GM21737 (cell line): ENCODE data around the gene EEF1AKMT3.
A peak's percentile ranks its signal among the peaks of the same experiment; 100 is the strongest.

Source experiments
- ATAC-seq: cut with Tn5 transposase; IDR thresholded peaks from one replicate; pipeline ENCODE4 v1.9.1; 2021; ENCODE audit warnings: mild to moderate bottlenecking, moderate library complexity; ENCODE audit not compliant: unreplicated experiment

EEF1AKMT3 gene

DNA sequence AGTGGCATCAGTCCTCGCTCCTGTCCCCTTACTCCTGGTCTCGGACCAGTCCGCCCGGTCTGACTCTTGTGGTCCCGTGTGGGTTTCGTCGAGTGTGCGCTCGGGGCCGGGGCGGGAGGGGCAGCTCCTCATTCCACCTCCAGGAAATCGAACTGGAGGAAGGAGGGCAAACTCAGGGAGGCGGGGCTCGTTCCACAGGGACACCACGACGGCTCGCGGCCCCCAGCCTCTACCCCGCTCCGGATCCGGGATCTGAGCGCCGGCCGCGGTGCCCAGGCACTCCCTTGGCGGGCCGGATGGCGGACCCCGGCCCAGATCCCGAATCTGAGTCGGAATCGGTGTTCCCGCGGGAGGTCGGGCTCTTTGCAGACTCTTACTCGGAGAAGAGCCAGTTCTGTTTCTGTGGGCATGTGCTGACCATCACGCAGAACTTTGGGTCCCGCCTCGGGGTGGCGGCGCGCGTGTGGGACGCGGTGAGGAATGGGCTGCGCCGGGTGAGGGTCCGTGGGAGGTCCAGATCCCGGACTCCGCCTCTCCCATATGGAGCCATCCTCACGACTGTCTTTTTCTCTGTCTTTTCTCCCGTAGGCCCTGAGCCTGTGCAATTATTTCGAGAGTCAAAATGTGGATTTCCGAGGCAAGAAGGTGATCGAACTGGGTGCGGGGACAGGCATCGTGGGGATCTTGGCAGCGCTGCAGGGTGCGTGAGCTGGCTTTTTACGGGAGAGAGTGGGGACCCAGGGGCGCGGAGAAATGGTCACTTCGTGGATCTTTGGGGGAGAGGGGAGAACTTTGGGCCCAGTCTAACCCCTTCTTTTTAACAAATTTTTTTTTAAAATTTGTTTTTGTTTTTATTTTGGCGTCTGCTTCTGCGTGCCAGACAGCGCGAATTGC lies at the start of gene EEF1AKMT3:
EEF1AKMT3 (plus strand) TSS at position 186 of the 894 bp plus-strand sequence; CDS start at position 297, 111 bp downstream.
- ATAC-seq = peak; percentile 12

DNA sequence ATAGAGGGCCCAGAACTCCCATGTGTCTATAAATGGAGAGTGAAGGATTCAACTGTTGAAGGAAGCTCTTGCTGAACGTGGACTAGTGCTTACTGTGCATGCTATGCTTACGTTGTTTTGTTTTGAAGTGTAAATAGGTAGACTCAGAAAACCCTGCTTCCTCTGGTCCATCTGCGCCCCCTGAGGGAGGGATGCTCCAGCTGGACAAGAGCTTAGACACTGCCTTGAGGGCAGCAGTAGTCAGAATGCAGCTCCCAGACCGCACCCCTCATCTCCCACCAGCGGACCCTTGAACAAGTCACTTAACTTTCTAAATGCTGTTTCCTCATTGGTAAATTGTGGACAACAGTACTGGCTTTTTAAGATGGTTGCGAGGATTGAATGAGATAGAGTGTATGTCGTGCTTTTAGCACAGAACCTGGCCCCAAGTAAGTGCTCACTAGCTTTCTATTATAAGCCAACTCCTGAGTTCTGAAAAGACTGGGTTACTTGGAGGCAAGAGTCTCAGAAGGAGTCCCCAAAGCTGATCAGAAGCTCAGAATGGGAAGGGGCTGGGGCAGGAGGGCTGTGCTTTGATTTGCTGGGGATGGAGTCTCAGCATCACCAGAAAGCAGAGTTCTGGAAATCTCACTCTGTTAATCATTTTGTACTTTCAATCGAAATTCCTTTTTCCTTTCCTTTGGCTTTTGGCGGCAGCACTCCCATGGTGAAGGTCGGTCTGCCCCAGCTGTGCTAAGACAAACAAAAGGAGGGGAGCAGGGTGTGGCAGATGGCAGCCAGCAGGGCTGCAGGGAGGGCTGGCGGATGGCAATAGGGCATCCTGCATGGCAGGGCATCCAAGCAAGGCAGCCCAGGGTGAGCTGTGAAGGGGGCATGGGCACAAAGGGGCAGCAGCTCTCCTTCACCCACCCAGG lies 49.4 kb upstream of the EEF1AKMT3 start:
- no peak for ATAC-seq

DNA sequence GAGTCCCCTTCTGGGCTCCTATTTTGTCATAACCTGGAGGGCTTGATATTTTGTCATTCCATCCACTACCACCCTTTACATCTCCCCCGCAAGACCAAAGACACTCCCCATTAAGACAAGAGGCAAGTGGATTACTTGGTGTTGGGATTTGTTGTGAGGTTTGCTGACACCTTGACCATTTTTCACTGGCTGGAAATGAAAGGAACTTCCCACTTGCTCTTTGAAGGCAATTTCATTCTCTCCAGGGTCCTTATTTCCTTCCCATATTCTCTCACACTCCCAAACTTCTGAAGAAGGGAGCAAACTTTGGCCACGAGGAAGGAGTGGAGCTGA lies 48.8 kb upstream of the EEF1AKMT3 start:
- ATAC-seq = no peak

DNA sequence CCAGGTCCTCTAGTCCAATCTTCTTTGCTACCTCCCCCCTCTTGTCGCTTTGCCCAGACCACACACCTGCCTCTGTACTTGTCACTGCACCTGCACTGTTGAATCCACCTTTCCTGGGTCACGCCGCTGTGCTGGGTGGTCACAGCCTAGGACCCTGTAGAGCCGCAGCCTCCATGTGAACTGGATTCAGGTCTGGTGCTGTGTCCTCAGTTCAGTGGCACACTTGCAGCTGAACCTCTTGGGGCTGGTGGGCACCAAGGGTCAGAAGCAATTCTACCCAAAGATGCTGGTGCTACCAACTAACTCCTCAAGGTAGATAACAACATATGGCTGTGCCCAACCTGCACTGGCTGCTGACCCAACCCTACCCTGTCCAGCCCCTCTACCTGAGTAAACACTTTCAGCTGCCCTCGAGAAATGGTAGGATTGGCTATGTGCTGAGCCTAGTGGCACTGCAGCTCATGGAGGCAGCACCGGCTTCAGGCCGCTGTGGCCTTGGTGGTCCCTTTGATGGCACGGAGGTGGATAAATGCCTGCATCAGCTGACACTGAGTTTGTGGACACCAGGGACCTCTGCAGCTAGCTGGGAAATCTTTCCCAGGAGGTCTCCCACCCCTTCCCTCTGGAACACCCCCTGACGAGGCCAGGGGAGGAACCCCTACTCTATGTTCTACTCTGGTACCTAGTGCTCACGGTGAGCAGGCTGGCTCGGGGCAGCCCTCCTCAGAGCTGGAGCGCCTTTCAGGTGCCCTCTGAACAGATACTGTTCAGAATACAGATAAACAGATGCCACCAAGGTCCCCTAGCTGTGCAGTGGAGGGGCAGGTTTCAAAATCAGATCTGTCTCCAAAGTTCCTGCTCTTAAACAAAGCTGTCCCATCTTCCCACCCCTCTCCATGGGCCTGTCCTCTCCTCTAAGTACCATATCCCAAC lies 48.1 kb upstream of the EEF1AKMT3 start:
- ATAC-seq = no peak

DNA sequence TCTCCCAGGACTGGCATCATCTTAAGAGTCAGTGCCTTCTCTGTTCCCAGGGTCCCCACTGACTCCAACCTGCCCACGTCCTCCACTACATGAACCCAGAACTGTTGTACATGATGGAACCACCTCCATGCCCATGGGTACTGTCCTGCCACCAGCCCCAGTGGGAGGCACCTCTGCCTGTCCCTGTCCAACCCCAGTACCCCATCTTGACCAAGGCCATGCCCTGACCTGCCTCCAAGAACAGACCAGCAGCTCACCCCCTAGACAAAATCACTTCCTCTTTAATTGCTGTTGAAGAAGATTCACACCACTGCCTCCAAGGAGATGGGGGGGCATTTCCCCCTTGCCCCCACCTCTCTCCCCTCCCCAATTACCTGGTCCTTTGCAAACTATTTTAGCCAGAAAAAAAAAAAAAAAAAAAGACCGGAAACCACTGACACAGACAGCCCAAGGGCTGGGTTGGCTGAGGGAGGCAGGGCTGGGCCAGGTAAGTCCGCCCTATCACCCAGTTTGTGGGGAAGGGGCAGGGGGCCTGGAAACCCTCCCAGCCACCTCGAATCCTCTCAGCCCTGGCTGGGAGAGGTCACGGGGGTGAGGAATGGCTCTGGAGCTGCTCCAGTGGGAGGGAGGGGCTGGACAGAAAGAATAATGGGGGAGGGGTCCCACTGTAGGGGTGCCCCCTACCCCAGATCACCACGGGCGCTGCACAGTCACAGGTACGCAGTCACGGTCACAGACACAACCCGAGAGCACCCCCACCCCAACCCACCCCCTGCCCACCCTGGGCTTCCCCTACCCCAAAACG lies 47.3 kb upstream of the EEF1AKMT3 start:
- ATAC-seq = no peak

DNA sequence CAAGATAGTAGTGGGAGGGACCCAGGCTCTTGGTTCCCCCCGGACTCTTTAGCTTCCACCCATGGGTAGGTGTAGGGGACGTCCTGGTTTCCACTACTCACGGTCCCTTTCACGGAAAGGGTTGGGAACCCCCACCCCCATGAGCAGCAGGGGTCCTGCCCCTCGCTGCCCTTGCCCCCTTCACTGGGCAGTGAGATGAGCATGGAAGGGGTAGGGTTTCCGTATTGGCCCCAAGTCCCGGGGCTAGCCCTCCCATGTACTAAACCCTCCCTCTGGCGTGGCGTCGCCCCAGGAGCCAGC lies 46.6 kb upstream of the EEF1AKMT3 start:
- ATAC-seq = no peak

DNA sequence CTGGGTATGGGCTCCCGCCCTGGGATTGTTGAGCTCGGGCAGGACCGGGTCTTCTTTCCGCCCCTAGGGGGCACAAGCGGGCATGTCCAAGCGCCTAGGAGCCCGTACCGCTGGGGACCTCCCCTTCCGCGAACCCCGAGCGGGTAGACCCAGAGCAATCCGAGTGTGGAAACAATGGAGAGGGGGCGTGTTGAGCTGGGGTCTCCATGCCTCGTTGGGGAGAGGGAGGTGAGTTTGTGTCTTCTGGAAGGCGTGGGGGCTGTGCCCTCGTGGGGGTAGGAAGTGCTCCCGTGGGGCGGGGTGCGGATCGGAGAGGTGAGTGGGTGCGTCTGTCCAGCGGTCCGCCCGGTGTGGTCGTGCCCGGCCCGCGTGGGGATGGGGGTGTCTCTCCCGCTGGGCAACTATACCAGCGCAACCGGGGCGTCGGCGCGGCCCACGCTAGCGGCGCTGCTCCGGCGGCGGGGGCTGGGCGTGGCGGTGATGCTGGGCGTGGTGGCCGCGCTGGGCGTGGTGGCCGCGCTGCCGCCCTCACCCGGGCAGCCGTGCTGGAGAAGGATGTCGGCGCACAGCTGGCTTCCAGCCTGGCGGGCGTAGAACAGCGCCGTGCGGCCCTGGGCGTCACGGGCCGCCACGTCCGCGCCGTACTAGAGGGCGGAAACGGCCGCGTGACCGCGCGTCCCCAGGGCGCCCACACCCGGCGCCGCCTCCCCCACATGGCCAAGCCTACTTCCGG lies 46.1 kb upstream of the EEF1AKMT3 start:
- ATAC-seq = no peak

DNA sequence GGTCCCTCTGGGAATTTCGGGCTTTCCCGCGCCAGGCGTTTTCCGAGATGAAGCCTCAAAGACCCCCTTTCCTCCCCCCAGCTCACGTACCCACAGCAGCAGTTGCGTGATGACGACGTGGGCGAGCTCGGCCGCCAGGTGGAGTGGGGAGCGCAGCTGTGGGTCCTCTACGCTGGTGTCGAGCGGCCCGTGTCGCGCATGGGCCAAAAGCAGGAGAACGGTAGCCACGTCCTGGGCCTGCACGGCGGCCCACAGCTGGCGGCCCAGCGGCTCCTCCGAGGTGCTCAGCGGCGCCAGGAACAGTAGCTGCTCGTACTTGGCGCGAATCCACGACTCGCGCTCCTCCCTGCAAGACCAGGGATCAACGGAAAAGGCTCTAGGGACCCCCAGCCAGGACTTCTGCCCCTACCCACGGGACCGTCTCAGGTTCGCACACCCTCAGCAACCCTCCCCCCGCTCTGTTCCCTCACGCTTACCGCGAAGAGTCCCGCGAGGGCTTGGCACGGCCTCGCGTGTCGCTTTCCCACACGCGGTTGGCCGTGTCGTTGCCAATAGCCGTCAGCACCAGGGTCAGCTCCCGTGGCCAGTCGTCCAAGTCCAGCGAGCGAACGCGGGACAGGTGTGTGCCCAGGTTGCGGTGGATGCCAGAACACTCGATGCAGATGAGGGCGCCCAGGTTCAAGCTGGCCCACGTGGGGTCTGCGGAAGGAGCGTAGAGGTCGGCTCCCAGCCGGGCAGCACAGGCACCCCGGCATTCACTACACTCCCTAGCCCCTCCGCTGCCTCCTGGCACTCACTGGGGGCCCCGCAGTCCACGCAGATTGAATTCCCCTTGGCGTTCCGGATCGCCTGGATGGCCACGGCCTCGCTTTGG lies 45.3 kb upstream of the EEF1AKMT3 start:
- no peak for ATAC-seq

DNA sequence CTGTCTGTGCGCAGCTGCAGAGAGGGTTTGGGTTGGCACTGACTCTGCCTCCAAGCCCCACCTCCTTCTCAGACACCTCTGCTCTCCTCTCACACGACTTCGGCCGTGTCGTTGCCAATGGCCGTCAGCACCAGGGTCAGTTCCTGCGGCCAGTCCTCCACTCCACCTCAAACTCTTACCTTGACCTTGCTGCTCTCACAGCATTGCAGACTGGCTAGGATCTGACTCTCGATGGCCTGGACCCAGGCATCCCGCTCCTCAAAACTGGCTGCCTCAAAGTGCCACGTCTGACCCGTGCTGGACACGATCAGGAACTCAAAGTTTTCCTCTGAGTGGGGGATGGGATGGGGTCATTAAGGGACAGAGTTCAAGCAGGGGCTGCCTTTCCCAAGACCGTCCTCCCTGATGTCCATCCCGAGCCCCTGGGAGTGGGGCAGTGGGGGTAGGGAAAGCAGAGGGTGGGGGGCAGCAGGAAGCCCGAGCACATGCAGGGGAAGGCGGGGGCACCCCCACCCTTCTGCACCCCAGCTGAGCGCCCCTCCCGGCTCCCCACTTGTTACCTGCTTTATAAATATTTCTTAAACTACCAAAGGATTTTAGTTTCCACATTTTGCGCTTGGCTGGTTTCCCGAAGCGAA lies 44.5 kb upstream of the EEF1AKMT3 start:
- no peak for ATAC-seq

DNA sequence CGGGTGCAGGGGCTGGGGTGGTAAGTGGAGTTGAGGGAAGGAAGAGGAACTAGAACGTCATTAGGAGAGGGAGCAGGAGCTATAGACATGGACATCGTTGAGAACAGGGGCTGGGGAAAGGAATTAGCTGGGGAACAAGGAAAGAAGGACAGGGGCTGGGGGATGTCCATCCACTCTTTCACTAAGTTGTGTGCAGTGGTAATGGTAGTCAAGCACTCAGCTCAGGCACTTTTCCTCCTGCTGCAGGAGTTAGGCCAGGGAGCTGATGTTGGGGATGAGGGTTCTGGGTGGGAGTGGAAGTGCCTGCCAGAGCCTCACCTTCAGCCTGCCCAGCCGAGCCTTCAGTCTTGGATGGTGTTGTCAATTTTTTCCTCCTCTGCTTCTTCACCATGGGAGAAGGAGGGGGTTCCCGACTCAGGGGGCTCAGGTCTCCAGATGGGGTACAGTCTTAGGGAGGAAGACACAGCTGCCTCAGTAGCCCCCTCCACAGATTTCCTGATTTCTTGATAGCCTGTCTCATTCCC lies 43.0 kb upstream of the EEF1AKMT3 start:
- ATAC-seq = no peak

DNA sequence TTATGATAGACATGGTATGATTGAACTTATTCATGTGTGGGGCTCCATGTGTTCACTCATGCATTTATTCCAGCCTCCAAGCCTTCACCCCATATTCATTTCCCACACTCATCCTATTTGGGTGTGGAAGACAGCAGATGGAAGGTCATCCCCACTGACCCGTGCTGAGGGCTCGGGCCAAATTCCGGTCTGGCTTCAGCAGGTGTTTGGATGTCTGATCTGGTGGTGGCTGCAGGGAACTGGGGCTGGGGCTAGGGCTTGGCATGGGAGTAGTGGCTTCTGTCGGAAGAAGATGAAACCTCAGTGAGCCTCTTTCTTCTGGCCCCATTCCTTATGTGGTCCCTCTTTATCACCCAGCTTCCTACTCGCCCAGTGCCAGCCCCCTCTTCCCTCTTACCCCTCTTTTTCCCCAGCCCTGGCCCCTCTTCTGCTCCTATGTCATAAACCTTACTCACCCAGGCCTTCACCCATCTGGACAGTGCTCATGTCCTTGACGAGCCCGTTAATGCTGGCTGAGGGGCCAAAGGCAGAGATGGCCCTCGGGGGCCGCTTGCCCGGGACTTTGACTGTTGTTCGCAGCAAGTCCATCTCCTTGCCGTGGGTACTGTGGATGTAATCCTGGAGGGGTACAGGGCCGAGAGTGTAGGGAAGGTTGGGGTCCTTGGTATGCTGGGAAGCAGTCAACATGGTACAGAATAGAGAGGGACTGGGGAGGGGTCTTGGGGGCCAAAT lies 41.9 kb upstream of the EEF1AKMT3 start:
- no peak for ATAC-seq

DNA sequence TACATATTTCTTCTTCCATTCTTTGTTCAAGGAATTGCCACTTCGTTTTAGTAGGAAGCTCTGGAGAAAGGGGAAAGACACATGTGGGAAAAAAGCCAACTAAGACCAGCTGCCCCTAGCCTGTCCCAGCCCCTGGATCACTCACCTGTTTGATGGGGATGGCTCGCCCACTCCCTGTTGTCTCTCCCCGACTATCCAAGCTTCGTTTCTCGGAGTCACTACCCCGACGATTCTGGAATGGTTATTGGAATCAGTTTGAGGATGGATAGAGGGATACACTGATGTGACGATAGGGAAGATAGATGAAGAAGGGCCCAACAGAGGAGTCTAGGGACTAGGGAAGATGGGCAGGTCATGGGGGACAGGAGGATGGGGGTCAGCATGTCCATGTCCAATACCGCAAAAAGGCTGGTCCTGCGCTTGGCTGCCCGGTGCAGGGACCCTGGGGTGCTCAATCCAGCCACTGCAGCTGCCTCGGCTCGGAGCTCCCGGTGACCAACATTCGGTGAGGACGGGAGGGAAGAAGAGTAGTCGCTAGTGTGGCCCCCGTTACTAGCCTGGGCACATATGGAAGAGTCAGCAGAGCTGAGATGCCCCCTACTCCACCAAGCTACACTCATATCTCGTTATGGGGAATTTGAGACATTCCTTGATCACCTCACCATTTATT lies 40.9 kb upstream of the EEF1AKMT3 start:
- ATAC-seq = no peak

DNA sequence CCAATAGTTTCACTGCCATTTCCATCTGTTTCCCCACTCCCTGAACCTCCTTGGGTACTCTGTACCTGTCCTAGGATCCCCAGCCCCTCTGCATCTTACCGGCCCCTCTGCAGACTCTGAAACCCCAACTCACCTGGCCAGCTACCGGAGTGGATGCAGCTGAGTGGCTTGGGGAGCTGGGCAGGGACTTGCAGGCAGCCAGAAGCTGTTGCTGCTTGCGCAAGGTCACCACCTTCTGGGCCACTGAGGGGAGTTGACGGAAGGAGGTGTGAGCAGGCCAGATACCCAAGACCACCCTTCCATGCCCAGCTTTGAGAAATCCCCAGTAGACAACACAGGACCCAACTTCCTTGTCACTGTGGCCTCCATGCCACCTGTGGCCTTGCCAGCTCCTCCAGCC lies 40.1 kb upstream of the EEF1AKMT3 start:
- ATAC-seq = no peak

DNA sequence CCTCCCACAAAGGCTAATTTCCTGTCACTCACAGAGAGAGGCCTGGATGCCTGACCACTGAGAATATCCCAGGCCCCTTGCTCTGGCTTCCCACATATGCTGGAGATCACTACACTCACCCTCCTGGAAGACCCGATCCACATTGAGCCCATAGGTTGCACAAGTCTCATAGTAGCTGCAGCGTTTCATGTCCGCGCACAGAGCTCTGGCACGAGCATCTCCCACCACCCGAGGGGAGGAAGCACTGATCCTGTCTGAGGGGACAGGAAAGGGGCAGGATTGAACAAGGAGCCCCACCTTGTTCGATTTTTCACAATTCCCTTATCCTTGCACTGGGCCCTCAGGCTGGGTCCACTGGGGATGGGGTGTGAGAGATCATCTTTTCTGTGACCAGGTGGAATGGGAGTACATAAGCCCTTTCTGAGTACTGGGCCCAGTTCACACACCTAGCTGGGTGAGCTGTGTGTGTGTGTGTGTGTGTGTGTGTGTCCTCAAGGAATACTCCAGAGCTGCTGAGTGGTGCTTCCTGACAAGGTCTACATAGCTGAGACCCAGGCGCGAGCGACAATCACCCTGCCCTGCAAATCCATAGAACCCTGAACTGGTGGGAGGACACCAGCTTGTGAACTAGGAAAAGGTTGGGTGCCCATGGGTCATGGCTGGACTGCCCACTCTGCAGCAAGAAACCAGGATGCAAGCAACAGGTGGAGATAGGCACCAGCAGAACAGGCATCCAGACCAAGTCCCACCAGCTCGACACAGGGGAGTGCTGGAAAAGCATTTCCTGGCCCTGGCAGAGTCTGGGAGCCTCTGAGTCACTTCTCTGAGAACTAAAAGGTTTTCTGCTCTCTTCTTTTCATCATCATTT lies 39.5 kb upstream of the EEF1AKMT3 start:
- no peak for ATAC-seq

DNA sequence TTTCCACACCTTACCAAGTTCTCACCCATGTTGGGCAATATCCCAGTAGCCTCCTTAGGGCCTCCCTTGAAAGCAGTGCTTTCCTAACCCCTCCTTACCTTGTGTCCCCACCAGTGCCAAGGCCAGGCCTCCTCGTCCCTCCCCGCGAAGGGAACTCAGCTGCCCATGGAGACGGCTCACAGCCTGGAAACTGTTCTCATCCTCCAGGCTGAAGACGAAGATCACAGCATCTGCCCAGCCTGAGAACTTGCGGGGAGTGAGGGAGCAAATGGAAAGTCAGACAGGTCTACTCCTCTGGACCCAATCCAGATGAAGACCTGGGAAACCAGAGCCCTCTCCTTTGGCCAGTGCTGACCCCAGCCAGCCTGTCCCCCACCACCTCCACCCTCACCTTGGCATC lies 38.5 kb upstream of the EEF1AKMT3 start:
- no peak for ATAC-seq

DNA sequence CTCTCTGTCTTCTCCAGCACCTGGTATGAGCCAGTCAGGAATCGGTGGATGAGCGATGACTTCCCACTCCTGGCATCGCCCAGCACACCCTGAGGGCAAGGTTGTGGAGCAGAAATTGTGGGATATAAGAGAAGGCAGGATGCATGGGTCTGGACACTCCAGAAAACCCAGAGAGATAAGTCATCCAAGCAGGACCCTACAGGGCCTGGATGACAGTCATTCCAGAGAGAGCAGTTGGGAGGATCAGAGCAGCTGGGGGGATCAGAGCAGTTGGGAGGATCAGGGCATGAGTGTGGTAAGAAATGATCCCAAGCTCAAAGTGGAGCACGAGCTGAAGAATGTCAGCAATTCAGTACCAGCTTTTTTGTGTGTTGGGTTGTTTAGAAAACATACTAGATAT lies 37.8 kb upstream of the EEF1AKMT3 start:
- no peak for ATAC-seq
